HG02852 (cell line): ENCODE data around the gene SAA1.

ENCODE experiments used
- ATAC-seq: cut with Tn5 transposase; IDR thresholded peaks from one replicate; pipeline ENCODE4 v1.9.1; 2021; ENCODE audit warnings: mild to moderate bottlenecking, moderate library complexity; ENCODE audit not compliant: unreplicated experiment

Gene SAA1

GRCh38 chr11:18265949-18266348 is at the start of gene SAA1:
Gene SAA1 (plus strand): TSS chr11:18266264. CDS start chr11:18266888, 624 bp downstream.
- no peak for ATAC-seq

- no peak for ATAC-seq
These were observed 44.7 kb upstream of the SAA1 start for GRCh38 chr11:18221274-18221876.

DNA sequence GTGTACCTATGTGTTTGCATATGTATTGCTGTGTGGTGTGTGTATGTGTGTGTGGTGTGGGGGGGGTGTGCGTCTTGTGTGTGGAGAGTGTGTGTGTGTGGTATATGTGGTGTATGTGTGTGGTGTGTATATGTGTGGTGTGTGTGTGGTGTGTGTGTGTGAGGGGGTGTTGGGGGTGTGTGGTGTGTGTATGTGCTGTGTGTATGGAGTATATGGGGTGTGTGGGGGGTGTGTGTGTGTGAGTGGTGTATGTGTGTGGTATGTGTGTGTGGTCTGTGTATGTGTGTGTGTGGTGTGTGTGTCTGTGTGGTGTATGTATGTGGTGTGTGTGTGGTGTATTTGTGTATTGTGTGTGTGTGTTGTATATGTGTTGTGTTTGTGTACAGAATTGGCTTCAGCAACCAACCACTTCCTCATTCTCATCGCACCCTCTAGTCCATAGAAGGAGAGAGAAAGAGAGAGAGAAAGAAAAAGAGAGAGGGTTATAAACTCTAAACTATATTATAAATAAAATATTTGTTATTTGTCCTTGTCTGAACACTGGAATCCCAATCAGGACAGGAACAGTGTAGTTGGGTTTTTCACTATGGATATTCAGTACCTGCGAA is 43.1 kb upstream of the SAA1 start:
- ATAC-seq: no peak

DNA sequence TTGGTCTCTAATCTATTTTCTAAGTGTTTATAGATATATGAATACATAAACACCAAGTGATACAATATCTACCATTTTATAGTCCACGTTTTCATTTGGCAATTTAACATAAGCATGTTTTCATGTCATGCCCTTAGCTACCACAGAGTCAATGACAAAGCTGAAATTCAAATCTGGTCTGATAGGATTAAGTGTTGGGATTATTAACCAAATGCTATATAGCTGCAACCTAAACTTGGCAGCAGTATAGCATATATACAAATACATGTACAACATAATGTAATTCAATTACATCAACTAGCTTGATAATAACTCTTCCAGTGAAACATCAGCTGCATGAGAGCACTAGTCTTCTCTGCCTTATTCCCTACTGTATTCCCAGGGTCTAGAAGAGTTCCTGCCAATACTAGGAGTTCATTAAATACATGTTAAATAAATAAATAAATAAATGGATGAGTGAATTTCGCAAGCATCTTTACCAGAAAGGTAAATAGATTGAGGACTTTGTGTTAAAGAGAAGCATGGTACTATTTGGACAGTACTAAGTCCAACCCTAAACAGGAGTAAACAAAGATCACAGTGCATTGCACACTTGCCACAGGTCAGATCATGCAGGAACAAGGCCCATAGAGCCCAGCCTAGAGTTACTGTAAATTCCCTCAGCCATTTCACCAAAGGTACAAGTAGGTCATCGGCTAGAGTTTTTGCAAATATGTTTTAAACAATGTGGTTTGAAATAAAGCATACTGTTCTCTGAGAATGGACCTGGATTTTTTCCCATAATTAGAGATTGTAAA is 42.3 kb upstream of the SAA1 start:
- ATAC-seq: no peak

GRCh38 chr11:18225913-18226312 is 40.2 kb upstream of the SAA1 start:
- ATAC-seq: peak; percentile 48

GRCh38 chr11:18229501-18229900 is 36.6 kb upstream of the SAA1 start:
- ATAC-seq: peak; percentile 92

DNA sequence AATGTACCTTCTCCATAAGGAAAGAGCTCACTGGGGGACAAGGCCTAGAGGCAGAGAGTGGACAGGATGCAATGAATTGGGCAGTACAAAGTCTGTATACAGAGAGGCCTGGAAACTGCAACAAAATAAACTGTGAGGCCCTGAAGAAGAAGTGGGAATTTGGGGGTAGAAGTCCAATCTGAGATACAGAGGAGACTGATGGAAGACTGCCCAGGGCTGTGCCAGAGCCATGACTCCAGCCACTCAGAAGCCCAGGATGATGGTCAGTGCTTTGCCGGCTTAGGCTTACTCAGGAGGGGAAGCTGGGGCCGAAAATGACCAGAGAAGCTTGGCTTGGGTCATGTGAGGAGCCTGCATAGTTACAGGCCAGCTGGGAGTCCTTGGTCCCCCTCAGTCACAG is 35.2 kb upstream of the SAA1 start:
- no peak for ATAC-seq

GRCh38 chr11:18233912-18234311 is 32.2 kb upstream of the SAA1 start:
- no peak for ATAC-seq

DNA sequence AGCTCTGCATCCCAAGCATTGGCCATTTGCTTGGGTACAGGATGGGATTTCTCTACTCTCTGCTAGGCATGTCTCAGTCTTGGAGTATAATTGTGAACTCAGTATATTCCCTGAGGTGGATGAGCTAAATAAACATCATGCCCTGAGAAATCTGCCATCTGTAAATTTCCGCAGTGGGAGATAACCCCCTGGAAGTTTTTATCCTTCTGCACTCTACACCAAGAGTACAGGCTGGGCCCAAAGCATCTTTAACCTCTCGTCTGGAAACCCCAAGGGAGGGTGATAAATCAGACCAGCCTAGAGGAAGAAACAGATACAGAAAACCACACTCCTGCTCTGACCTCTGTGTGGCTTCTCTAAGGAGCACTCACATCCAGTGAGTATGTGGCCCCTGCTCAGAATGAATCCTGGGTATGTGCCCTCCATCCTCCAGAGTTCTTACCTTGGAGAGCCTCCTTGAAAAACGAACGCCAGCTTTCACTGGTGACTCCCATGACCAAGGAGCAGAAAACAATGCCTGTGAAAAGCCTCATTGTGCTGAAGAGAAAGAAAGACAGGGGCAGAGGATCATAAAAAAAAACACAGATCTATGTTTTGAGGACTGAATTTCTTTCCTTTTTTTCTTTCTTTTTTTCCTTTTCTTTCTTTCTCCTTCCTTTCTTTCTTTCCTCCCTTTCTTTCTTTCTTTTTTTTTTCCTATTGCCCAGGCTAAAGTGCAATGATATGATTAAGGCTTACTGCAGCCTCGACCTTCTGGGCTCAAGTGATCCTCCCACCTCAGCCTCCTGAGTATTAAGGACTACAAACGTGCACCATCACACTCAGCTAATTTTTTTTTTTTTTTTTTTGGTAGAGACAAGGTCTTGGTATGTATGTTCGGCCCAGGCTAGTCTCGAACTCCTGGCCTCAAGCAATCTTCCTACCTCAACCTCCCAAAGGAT is 30.4 kb upstream of the SAA1 start:
- no peak for ATAC-seq

GRCh38 chr11:18236664-18237356 is 29.3 kb upstream of the SAA1 start, which contains the start of gene SAA4:
Gene SAA4 (minus strand): TSS chr11:18236802. CDS start chr11:18235926, 876 bp downstream.
- ATAC-seq: no peak

DNA sequence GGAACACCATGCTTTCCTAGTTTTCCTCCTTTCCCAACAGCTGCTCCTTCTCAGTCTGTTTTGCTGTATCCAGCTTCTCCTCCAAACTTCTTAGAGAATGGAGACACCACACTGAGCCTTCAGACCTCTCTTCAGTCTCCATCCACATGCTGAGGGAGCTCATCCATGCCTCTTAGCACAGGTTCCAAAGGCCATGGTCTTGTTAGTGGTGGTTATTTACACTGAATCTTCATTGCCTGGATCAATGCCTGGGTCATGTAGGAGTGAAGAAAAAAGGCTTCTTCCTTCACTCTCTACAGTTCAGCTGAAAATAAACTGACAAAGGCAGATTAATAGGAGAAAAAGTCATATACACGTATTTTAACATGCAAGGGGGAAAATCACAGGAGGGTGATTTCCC is 26.4 kb upstream of the SAA1 start:
- no peak for ATAC-seq

DNA sequence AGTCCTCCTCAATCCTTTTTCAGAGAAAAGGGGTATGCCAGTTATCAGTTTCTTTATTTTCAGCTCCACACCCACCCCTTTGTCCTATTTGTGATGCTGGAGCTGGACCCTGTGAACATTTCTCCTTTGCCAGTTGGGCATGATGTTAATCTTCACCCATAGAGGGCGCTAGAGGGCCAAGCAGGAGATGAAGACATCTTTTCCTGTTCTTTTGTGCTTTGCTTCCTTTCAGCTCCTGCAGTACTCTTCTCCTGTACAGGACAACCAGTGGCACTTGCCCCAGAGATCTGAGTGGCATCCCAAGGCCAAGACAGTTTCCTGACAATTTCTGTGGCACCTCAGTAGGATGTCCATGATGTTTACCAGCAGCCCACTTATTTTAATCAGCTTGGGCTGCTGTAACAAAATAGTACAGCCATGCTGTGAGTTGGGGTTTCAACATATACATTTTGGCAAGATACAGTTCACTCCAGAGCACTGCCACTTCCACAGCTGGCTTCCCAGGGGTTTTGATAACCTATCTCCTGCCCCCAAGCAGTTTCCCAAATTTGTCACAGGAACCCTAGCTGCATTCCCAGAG is 22.2 kb upstream of the SAA1 start:
- ATAC-seq: no peak

GRCh38 chr11:18245396-18245795 is 20.7 kb upstream of the SAA1 start:
- ATAC-seq: no peak

- ATAC-seq: peak; percentile 82
These were observed 19.5 kb upstream of the SAA1 start for GRCh38 chr11:18246379-18247190.

- peak; percentile 5 for ATAC-seq
These were observed 18.9 kb upstream of the SAA1 start for GRCh38 chr11:18247191-18247581.

- ATAC-seq: no peak
These were observed 17.5 kb upstream of the SAA1 start, which contains the start of gene SAA2 for GRCh38 chr11:18248561-18248960. Gene SAA2 (minus strand): TSS chr11:18248668. CDS start chr11:18248011, 657 bp downstream.

GRCh38 chr11:18253233-18253632 is 12.8 kb upstream of the SAA1 start:
- ATAC-seq: no peak

- ATAC-seq: no peak
These were observed 12.2 kb upstream of the SAA1 start for GRCh38 chr11:18253778-18254338.
